Germinal center (tissue), 1 donor: ENCODE measurements around the gene WDR86.

ENCODE experiments used
- DNase-seq: peaks from one replicate; pipeline ENCODE4 v3.0.0; 2012; ENCODE audit warnings: mixed read lengths, low spot score

Gene WDR86, protein sequence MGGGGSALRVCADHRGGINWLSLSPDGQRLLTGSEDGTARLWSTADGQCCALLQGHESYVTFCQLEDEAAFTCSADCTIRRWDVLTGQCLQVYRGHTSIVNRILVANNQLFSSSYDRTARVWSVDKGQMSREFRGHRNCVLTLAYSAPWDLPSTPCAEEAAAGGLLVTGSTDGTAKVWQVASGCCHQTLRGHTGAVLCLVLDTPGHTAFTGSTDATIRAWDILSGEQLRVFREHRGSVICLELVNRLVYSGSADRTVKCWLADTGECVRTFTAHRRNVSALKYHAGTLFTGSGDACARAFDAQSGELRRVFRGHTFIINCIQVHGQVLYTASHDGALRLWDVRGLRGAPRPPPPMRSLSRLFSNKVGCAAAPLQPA

GRCh38 chr7:151409667-151410404, at the start of gene WDR86:
Gene WDR86 (minus strand): TSS chr7:151410038. CDS start chr7:151409589, 449 bp downstream.
- DNase-seq = no peak

GRCh38 chr7:151457534-151457933, 47.7 kb upstream of the WDR86 start:
- no peak for DNase-seq

GRCh38 chr7:151456782-151457181, 46.9 kb upstream of the WDR86 start:
- DNase-seq = no peak

DNA sequence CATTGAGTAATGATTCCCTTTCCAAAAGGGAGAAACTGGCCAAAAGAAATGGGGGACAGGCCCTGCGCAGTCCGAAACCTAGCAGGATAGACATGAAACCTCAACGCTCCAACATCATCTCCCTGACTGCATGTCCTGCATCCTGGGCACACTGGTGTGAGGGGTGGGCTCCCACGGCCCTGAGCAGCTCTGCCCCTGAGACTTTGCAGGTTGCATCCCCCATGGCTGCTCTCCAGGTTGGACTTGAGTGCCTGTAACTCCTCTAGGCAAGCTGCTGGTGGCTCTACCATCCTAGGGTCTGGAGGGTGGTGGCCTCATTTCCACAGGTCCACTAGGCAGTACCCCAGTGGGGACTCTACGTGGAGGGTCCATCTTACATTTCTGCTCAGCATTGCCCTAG, 46.4 kb upstream of the WDR86 start:
- no peak for DNase-seq

GRCh38 chr7:151455690-151456089, 45.9 kb upstream of the WDR86 start:
- no peak for DNase-seq

- DNase-seq = no peak
Observed at GRCh38 chr7:151454932-151455530, 45.2 kb upstream of the WDR86 start.

DNA sequence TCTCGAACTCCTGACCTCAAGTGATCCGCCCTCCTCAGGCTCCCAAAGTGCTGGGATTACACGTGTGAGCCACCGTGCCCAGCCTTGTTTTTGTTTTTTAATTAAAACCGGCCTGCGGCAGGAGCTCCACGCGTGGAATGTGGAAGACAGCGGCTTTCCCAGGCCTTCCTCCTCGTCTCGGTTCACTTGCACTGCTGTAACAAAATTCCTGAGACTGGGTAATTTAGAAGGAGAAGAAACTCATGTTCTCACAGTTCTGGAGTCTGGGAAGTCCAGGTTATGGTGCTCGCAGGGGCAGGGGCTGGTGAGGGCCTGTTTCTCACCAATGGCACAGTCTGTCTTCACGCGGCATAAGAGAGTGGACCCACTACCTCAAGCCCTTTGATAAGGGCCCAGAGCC, 44.5 kb upstream of the WDR86 start:
- no peak for DNase-seq

GRCh38 chr7:151453326-151453791, 43.5 kb upstream of the WDR86 start:
- DNase-seq = no peak

DNA sequence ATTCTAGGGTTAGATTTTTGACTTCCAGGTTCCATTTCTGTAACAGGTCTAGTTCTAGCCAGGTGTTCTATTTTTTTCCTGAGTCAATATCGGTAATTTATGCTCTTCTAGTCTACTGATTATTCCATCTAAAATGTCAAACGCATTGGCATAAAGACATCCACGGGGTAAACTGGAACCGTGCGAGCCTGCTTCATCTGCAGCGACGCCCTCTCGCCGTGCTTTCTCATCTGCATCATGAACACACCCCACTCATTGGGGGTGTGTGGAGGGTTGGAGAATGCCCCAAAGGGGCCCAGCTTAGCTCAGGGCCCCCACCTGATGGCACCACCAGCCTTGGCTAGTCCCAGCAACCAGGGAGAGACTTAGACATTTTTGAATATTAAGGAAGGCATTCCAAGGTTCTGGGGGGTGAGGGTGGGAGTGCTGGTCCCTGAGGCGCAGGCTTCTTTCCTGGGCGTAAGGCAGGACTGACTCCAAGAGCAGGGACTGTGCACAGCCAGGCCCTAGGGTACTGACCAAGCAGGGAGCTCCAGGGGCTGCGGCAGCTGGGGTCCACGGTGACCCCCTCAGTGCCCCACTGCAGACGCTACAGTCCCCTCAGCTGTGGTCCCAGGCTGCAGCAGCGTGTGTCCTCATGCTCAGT, 43.0 kb upstream of the WDR86 start:
- DNase-seq = no peak

GRCh38 chr7:151451626-151452571, 42.1 kb upstream of the WDR86 start:
- DNase-seq = no peak

DNA sequence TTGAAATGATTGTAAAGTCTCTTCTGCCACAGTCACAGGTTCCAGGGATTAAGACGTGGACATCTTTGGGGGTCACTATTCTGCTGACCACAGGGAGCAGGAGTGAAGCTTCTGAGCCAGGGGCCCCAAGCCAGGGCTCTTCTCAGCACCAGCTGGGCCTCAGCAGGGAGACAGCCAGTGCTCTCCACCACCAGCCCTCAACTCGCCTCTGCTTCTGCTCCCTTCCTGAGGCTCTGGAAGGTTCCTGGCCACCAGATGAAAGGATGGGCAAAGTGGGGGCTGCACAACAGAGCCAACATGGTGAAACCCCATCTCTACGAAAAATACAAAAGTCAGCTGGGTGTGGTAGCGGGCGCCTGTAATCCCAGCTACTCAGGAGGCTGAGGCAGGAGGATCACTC, 41.3 kb upstream of the WDR86 start:
- DNase-seq = no peak

GRCh38 chr7:151449990-151450389, 40.2 kb upstream of the WDR86 start:
- no peak for DNase-seq

DNA sequence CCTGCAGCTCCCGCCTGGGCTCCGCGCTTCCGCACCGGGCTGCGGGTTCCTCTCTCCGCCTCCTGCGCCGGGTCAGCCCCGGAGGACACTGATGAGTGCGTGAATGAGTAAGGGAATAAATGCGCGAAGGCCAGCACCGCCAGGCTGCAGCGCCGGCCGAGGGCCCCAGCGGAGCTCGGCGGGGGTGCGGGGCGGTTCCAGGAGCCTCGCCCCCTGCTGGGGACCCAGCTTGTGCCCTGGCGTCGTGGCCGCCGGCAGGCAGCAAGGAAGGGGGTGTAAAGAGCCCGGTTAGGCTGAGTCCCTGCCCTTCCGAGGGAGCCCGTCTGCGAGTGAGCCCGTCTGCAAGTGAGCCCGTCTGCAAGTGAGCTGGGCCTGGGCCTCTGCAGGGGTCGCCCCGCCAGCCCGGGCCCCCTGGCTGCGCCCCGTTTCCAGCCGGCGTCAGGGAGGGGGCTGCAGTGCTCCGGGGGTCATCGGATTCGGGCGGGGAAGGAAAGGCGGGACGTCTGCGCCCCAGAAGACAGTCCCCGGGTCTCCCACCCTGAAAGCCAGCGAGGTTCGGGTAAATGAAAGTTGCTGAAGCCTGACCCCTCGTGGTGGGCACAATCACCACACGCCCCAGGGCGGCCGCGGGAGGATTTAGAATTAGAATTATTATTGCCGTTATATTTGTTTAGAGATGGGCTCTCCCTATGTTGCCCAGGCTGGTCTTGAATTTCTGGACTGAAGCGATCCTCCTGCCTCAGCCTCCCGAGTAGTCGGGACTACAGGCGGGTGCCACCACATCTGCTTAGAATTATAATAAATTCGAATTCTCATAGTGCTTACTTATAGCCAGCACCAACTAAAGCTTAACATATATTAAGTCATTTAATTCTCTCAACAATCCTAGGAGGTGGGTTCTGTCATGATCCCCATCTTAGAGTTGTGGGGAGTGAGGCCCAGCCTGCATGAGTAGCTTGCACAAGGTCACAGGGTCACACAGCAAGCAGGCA, 38.7 kb upstream of the WDR86 start:
- DNase-seq = peak; percentile 70

DNA sequence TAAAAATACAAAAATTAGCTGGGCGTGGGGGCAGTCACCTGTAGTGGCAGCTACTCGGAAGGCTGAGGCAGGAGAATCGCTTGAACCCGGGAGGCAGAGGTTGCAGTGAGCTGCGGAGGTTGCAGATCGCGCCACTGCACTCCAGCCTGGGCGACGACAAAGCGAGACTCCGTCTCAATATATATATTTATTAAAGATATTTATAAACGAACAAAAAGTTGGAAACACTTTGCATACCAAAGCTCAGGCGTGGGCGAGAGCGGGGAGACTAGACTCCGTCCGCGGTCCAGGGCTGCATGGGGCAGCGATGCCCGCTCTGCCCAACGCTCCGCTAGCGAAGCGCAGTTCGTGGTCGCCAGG, 38.0 kb upstream of the WDR86 start:
- no peak for DNase-seq

- DNase-seq = no peak
Observed at GRCh38 chr7:151447312-151447711, 37.5 kb upstream of the WDR86 start.

- no peak for DNase-seq
Observed at GRCh38 chr7:151446412-151446811, 36.6 kb upstream of the WDR86 start.

- DNase-seq = no peak
Observed at GRCh38 chr7:151444632-151445031, 34.8 kb upstream of the WDR86 start.

DNA sequence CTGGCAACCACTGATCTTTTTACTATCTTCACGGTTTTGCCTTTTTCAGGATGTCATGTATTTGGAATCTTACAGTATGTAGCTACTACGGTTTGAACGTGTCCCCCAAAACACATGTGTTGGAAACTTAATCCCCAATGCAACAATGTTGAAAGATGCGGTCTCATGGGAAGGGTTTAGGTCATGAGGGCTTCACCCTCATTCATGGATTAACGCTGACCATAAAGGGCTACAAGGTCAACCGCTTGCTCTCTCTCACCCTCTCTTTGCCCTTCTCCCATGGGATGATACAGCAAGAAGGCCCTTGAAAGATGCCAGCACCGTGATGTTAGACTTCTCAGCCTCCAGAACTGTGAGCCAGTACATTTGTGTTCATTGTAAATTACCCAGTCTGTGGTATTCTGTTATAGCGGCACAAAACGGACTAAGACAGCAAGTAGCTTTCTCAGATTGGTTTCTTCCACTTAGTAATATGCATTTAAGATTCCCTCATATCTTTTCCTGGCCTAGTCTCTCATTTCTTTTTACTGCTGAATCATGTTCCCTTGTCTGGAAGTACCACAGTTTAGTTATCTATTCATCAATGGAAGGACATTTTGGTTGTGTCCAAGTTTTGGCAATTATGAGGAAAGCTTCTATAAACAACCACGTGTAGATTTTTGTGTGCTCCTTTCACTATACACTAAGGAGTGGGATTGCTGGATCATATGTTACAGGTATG, 33.1 kb upstream of the WDR86 start:
- no peak for DNase-seq

GRCh38 chr7:151440799-151441445, 31.1 kb upstream of the WDR86 start:
- DNase-seq = no peak
